8988T (cell line): ENCODE results near the gene BTBD9.
A peak's percentile ranks its signal among the peaks of the same experiment; 100 is the strongest.

Experiments
- DNase-seq: peaks from one replicate; pipeline ENCODE4 v3.0.0; 2011

The BTBD9 gene

DNA sequence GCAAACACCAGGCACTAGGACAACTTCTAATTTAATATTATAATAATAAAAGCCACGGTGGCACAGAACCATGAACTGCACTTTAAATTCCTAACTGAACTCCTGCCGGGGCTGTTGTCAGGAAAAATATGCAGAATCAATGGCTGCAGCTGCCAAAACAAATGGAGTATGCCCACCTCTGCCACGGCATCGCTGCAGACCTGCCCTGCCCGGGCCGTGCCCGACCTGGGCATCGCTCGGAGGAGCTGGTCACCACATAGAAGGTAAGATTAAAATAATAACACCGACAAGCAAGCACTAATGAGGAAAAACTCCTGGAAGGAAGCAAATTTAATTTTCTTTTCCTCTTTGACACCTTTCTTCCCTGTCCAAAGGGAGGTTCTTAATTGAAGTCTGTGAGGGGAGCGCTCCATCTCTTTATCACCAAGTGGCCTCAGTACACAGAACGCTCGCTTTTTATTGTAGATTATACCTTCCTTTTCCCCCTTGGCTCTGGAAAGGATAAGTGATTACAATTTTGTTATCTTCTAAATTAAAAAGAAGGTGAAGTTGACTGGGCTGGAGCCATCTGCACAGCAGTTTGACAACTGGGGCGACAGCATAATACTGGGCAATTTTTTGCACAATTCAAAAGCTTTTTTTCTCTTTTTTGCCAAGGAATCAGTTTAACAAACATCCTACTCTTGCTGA lies 468.9 kb downstream of the BTBD9 start:
- no peak for DNase-seq

DNA sequence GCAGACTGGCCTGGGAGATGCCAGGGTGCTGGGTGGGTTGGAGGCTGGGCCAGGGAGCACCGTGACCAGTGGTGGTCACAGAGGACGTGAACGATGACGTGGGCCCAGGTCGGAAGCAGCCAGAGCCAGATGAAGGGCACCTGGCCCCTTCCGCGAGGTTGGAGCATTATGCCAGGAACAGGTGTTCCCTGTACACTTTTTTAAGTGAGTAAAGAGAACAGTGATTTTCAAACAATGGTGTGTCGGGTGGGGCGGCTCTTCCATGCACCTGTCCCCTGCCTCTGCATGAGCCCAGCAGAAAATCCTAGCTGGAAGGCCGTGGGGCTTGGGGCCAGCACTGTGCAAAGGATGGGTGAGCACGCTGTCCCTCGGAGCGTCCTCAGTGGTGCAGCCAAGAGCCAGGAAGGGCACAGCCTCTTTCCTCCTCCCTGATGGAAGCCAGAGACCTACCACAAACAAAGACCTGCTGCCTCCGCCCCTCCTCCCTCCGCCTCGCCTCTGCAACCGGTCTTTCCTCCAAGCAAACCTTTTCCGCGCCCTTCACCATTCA lies 469.7 kb downstream of the BTBD9 start:
- no peak for DNase-seq

DNA sequence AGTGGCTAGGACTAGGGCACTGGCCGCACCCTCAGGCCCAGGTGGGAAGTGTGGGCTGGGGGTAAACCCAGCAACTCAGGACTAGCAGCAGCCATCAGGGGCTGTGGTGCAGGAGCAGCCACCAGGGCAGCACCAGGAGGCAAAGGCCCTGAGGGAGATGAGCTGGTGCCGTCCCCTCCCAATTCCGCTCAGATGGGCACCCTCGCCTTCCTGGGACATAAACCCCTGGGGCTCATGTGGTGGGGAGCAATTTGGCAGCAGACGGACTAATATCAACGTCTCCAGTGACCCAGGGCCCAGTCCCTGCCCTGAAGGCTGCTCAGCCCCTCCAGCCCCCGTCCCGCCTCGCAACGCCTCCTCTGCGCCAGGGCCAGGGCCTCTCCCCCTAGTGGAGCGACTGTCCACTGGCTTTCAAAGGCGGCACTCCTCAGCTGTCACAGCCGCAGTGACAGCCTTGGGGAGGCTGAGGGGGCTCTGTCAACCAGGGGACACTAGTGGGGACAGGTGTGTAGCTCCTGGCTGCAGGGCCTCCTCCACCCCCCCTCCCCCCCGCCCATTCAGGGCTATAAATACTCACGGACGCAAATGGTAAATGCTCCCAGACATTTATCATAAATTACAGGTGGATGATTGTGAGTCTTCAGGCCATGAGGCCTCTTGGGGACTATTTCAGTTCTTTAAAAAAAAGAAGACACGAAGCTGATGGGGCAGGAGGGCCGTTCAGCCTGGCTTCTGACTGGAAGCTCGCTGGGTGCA lies 470.3 kb downstream of the BTBD9 start:
- DNase-seq, result no peak

DNA sequence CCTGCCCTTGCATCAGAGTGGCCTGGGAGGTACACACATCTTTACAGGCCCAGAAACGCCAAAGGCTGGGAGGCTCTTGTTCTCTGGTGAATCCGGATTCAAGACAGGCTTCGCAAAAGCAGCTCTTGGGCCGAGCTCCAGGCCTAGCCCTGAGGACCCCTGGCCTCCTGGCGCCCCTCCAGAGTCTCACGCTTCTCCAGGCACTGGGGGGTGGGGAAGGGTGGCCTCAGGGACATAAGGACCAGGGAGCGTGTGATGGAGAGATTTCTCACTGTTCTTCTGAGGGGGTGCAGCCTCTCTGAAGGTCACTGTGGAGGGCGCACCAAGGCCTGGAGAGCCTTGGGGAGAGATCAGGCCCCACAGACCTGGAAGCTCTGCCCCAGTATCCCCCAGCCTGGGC lies 471.0 kb downstream of the BTBD9 start:
- DNase-seq, result no peak

DNA sequence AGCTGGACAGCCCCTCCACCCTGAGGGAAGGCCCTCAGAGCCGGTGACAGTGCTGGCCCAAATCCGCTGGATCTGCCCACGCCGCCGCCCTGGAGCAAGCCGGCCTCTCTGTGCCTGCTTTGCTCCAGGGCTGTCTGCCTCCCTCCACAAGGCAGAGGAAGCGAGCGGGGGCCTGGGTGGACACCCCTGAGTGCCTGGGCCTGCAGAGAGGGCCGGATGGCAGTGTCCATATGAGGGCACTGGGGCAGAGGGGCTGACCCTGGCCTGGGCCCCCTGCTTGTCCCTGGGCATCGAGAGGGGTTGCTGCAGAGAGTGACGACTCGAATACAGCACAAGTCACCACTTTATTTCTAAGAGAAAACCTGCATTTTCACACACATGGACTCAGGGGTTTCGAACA lies 471.6 kb downstream of the BTBD9 start:
- DNase-seq, result peak; percentile 2

DNA sequence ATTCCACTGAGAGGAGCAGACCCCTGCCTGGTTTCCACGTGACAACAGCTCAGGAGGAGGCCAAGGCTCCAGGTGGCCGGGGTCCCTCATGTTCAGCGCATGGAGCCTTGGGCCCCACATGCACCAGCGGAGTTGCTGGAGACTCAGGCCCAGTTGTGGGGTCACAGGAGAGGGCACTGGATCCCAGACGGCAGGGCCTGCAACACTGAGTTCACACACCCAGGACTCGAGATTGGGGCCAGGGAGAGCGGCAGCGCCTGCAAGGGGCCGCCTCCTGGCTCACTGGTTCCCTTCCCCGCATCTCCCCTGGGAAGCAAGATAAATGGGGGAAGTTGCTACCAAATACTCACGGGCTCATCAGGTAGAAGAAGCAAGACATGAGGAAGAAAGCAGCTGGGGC lies 472.1 kb downstream of the BTBD9 start:
- peak; percentile 5 for DNase-seq

DNA sequence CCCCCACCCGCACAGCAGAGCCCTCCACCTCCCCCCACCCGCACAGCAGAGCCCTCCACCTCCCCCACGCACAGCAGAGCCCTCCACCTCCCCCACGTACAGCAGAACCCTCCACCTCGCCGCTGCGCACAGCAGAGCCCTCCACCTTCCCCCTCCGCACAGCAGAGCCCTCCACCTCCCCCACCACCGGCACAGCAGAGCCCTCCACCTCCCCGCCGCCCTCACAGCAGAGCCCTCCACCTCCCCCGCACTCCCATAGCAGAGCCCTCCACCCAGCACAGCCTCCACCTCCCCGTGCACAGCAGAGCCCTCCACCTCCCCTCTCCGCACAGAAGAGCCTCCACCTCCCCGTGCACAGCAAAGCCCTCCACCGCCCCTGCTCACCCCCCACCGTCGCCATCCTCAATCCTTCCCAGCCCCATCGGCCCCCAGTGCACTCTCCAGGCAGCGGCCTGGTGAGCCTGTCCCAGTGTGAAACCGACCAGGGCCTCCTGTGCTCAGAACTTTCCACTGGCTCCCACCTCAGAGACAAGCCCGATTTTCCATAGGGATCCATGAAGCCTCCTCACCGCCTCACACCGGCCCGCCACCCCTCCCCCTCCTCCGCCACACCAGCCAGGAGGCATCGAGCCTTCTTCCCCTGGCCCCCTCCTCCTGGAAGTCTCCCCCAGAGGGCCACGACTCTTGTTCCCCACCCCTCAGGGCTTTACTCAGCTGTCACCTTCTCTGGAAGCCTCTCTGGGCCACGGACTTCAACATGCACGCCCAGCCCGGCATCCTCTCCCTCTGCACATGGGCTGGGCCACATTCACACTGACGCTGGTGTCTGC lies 473.1 kb downstream of the BTBD9 start:
- DNase-seq, result peak; percentile 9

DNA sequence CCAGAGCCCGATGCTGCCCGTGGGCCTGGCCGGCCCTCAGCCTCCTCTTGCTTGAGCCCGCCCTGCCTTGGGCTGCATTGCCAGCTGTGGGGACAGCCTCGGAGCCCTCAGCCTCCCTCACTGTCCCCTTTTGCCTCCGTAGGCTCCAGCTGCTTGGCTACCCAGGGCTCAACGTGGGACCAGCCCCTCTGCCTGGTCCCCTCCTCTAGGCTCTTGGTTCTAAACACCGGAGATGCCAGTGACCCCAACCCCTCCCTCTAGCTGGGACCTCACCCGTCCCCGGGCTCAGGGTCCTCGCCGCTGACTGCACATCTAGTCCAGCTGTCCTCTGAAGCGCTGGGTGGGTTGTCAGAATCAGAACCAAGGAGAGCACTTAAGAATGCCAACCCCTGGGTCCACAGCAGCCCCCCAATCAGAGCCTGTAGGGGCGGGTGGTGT lies 475.0 kb downstream of the BTBD9 start:
- DNase-seq, result peak; percentile 8

DNA sequence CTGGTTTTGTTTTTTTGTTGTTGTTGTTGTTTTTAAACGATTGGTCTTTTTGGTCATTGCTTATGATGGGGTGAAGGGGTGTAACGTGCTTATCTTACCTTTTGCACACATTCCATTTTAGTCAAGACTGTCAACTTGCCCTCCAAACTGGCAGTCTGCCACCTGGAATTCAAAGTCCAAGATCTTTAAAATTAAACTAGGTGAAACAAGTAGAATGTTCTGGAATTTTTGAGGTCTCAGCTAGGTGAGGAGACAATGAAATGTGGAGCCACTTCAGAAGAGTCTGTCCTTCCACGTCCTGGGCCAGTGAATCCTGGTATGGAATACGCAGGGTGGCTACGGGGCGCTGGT lies 475.6 kb downstream of the BTBD9 start:
- no peak for DNase-seq

DNA sequence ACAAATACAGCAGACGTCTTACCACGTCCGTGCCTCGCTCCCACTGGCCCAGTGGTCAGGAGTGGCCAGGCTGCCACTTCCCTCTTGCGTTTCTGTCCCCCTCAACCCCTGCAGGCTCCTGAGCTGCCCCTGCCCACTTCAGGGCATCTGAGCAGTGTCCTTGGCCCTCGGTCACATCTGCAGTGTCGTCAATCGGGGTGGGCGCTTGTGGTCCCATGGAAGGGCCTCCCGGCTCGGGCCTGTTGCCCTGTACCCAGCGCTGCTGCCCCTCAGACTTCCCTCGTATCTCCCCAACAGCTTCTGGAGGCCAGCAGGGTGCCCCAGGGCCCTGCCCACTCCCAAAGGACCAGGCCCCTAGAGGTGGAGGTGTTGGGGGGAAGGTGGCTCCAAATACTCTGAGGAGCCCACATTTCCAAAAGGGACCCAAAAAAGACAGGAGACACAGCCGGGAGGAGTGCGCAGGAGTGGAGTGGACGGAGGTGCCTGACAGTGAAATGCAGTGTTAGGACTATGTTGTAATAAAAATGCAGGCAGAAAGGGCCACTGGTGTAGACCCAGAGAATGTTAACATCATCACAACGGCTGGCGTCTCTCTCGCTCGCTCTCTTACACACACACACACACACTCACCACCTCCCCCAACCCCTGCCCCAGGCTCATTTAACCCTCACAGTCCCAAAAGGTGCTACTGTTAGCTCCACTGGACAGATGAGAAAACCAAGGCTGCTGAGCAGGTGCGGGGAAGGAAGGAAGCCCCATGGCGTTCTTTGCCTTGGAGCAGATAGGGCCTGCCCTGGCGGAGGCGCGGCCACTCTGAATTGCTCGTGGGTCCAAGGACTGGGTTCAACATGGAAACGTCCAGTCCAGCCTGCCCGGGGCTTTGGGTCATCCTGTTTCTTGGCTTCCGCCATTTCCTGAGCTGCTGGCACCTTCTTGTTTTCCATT lies 476.3 kb downstream of the BTBD9 start:
- DNase-seq, result no peak

DNA sequence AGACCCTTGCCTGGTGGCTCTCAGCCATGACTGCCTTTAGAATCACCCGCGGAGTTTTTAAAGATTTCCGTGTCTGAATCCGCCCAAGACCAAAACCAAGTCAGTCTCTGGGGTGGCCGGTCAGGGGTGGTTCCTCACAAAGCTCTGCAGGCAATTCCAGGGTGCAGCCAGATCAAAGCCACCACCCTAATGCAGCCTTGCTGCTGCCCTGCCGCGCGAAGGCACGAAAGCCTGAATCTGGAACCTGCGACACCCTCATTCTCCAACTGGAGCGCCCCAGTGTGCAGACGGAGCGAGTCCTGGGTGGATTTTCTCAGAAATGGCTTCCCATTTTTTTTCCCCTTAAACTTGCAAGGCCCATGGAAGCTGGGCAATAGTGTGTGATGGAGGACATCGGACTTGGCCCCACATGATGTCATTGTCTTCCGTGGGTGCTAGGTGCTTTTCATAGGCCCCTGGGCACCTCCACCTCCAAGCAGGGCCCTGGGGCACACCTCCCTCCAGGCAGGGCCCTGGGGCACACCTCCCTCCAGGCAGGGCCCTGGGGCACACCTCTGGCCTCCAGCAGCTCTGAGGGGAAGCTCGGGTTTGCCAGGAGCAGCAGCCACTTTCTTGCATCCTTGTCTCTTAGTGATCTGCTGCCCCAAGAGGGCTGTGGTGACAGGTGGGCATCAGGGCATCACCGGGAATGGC lies 477.1 kb downstream of the BTBD9 start:
- no peak for DNase-seq

DNA sequence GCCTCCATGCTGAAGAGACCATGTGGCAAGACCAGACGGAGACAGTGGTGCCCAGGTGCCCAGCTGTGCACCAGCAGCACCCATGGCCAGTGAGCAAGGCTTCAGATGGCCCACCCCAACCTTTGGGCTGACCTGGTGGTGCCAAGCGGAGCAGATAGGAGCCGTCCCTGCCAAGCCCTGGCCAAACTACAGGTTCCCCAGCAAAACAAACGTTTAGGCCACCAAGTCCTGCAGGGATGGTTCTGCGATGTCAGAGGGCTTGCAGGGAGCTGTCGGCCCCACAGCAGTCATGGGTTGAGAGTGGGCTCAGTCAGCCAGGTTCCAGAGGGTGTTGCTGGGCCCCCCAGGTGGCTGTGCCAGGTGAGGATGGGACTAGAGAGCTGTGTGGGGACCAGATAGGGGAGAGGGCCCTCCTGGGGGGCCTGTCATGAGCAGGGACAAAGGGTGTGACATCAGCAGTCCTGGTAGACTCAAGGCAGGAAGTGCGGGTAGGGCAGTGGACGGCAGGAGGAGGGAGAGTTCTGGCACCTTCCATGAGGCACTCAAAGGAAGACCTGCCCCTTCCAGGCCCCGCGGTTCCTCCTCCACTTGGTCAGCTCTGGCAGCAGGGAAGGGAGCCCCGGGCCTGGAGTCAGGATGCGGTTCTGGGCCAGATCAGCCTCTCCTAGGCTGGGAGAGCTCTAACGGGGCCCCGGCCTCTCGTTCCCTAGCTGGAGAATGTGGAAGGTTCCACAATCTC lies 477.8 kb downstream of the BTBD9 start:
- DNase-seq, result no peak

DNA sequence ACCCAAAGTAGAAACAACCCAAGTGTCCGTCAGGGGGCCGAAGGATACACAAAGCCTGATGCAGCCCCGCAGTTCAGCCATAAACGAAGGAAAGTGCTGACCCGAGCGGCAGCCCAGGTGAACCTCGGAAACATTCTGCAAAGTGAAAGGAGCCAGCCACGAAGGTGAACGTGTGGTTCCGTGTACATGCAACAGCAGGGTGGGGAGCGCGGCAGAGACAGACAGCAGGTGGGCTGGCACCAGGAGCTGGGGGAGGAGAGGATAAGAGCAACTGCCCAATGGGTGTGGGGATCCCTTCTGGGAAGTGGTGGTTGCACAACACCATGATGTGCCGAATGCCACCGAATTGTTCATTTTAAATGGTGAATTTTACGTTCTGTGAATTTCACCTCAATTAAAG lies 478.4 kb downstream of the BTBD9 start:
- DNase-seq, result no peak

DNA sequence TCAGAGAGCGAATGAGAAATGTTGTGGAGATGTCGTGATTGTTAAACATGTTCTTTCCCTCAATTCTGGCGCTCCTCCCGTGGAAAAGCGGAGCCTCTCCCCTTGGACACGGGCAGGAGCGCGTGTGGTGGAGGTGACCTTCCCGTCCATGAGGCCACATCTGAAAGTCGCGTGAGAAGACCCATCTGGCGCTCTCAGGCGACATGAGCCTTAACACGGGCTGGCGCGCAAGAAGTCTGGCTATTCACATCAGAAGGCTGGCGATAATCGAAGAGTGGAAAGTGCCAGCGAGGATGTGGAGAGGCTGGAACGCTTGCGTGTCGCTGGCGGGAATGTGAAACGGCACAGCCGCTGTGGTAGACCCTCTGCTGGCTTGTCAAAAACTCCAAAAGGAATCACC lies 478.9 kb downstream of the BTBD9 start:
- no peak for DNase-seq

DNA sequence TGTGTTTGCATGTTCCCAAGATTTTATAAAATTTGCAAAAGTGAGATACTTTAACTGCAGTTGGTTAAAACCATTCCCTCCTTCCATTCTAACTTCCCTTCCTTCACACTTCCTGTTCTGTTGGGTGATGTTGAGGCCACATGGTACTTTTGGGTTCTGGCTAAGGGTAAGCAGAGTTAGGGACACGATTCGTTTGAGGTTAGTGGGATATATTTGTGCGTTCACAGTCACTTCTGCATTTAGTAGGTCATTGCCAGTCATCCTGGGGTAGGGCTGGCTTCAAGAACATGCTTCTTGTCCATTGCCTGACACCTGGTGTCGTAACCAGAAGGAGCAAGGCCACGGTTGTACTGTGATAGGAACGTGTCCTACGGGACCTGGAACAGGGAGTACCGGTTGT lies 480.1 kb downstream of the BTBD9 start:
- DNase-seq, result no peak

DNA sequence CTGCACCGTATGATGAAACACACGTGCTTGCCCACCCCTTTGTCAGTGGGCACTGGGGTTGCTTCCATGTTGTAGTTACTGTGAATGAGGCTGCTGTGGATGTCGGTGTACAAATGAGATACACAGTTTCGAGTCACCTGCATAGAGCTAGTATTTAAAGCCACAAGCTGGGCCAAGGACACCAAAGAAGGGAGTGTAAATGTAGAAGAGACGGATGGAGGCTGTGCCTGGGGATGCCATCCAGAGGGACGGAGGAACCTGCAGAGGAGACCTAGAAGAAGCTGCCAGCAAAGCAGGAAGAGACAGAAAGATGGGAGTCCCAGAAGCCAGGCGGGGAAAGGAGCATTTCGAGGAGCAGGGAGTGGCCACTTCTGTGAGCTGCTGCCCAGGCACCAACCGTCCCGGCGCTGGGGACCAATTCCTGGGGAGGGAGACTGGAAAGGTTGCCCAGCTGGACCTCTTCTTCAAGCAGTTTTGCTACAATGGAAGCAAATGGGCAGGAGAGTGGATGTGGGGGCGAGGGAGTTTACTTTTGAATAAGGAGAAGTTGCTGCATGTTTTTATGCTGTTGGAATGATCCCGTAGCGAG lies 480.9 kb downstream of the BTBD9 start:
- no peak for DNase-seq

DNA sequence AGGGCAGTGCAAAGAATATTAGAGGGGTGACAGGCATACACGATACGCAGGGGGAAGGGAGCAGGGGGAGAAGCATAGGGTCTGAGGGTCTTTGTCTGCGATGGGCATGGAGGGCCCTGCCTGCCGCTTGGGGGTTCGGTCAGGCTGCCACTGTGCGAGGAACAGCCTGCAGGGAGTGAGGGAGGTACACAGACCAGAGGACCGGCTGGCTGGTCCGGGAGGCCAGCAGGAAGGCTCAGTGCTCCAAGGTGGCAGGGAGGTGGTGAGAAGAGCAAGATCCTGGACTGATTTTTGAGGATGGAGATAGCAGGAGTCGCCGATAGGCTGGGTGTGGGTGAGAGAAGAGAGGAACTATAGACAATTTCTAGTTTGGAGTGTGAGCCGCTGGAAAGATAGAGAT lies 481.8 kb downstream of the BTBD9 start:
- DNase-seq, result no peak

DNA sequence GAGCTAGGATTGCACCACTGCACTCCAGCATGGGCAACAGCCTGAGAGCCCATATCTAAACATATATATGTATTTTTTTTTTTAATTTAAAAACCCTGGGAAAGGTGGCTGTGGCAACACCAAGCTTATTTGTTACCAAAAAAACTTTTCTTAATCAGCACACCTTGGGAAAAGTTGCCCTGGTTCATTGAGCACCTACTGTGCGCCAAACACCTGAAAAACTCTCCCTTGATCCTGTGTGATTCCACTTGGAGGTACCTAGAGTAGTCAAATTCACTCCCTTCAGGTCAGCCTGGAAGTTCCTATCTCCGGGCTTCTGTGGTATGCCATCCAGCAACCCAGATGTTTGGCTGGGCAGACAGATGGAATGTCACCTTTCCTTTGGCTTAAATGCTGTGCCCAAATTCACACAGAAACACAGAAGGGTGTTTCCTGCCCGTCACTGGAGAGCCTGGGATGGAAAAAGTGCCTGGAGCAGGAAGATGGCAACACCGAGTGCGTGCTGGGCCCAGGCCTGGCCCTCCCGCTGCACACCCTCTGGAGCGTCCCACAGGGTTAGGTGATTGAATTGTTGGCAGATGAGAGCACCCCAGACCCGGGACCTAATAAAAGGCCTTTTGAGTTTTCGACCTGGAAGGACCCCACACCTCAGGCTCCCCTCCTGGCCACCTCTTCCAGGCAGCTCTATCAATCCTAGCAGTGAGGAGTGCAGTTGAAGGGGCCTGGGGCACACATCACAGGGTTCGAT lies 482.7 kb downstream of the BTBD9 start:
- DNase-seq, result no peak

DNA sequence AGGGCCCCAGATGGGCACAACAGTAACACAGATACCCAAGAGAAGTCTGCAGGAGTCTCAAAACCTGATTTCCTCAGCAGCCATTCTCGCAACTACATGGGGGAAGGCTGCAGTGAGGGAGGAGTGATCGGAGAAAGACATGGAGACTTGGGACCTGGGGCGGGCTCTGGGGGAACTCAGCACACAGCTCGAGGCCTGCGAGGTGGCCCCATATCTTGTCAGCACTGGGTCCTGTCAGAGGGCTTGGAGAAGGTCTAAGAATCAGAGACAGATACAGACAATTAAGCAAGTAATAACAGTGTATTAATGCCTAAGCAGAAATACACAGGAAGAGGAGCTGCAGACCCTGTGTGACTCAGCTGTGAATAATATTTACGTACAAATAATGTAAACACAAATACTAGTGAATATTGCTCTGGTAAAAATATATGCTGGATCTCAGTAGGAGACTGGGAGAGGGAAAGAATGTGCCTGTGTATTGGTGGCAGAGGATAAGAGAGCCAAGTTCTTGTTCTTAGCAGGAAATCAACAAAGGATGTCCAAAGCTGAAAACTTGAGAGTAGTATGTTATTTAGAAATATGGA lies 484.0 kb downstream of the BTBD9 start:
- DNase-seq, result no peak
